Hematopoietic multipotent progenitor cell treated with erythropoietin and hydrocortisone succinate and interleukin-3 and kit ligand, for 8 days (in vitro differentiated cells): ENCODE data around the gene SYT7.
"Not testable (repeated sequence)": the region's sequence is repeated elsewhere in the genome, so short reads cannot be mapped to it uniquely, and the experiment has no call there.

Experiments
- DNase-seq: peaks from one replicate; pipeline ENCODE4 v3.0.0-alpha.2; 2015

Gene SYT7

DNA sequence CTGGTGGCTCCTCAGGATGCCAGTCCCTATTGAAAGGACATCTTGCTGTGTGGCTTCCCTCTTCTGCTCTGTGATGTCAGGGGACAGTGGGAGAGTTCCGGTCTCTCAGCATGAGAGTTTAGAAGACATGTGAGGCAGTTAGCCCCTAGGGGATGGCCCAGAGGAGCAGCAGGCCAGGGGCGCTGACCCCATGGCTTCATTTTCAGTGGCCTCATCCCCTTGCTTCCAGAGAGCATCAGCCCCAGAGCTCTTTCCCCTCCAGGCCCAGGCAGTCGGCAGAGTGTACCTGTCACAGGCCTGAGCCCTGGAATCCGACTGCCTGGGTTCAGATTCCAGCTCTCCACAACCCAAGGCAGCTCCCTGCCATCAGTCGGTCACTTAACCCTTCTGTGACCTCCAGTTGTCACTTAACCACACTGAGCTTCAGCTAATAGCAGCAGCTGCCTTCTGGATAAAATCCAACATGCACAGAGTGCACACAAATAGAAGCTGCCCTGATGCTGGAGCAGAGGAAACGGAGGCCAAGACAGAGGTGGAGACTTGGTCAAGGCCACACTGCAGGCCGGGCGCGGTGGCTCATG is 86.4 kb downstream of the SYT7 start:
- no peak for DNase-seq

DNA sequence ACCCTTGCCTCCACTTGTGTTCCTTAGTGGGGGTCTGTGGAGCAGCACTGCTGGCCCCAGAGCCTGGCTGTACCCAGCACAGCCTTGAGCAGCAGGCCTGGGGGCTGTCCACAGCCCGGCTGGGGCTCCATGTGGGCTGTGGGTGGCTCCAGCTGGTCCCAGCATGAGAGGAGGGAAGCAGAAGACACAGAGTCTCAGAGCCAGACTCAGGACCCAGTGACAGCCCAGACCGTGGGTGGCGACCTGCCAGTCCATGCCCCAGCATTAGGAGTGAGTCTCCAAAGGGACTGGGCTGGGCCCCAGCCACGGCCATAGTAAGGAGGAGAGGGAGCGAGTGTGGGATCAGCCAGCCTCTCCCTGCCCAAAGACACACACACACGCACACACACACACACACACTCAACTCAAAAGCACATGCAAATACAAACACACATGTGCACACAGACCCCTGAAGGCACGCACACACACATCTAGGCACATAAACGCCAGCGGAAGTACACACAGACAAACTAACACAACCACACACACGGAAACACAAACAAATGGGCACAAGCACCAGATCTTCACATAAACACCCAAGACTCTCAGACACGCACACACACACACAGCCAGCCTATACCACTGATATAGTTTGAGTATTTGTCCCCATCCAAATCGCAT is 89.0 kb downstream of the SYT7 start:
- no peak for DNase-seq

DNA sequence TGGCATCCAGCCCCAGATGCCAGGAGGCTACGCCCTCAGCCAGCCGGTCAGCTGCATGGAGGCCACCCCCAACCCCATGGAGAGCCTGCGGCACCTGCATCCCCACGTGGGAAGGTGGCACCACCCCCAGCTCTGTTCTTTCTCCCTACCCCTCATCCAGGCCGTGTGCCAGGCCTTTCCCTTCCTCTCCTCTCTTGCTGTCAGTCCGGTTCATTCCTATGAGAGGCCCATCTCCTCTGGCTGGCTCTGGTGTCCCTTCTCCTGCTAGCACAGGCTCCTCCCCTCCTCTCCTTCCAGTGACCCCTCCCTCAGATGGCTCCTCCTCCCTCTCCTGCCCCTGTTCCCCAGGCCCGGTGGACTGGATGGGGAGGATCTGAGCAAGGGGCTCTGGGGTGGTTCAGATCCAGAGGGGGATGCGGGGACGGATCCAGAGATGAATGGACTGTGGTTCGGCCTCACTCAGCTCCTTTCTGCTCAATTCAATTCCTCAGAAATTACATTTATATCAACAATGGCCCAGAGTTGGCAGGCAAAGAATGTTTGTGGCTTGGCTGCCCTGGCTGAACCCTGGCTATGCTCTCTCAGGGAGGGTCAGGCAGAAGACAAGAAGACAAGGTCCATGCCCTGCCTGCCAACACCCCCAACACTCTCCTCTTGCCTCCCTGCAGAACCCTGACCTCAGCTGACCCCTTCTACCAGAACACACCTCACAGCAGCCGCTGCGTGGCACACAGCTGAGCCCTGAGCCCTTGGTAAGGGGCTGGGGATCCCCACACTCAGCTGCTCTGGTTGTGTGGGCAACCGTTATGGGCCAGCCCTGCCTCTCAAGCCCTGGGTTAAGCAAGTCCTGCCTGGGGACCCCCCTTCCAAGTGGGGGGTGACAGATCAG is 90.8 kb downstream of the SYT7 start:
- DNase-seq: no peak

DNA sequence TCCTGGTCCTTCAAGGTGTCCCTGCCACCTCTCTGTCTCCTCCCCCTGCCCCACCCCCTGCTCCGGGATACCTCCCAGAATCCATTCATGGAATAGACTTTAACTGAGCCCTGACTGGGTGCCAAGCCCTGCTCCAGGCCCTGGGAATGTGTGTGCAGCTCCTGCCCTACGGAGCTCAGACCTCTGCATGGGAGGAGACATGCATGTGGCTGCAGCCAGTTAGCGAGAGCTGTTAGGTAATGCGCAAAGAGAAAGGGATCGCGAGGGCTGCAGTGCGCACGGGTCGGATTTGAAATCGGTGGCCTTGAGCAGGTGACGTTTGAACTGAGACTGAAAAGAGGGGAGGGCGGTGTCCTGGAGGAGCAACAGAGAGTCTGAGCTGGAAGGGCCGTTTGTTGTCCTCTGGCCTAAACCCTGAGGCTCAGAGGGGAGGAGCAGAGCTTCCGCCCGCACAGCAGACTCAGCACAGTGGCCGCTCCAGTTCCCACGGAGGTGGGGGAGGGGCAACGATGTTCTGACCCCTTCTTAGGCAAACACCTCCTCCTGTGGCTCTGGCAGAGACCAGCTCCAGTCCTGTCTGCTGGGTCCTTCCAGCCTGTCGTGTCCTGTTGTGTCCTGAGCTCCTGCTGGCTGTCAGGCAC is 92.1 kb downstream of the SYT7 start:
- DNase-seq: no peak

DNA sequence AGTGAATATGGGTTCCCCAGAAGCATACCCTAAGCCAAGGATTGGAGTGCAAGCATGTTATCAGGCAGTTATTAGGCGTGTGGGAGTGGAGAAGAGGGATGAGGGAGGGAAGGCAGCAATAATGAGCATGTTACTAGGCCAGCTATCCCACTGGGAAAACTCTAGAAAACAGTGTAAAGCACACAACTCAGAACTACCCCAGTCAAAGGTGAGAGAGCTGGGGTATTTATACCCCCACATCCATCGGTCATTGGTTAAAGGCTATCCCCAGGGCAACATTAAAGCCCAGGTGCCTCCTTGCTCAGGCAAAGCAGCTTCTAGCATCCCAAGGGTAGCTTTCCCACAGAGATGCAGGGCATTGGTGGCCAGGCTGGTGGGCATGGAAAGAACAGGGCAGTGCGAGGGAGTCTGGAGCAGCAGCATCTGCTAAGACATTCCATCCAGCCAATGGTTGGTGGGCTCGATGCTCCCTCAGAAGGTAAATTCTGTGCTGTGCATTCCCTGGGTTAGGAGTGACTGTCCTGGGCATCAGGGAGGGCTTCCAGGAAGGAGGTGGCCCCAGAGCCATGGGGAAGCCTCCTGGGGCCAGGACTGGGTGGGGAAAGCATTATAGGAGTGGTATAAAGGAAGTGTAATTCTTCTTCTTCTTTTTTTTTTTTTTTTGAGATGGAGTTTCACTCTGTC is 93.4 kb downstream of the SYT7 start:
- DNase-seq: no peak

DNA sequence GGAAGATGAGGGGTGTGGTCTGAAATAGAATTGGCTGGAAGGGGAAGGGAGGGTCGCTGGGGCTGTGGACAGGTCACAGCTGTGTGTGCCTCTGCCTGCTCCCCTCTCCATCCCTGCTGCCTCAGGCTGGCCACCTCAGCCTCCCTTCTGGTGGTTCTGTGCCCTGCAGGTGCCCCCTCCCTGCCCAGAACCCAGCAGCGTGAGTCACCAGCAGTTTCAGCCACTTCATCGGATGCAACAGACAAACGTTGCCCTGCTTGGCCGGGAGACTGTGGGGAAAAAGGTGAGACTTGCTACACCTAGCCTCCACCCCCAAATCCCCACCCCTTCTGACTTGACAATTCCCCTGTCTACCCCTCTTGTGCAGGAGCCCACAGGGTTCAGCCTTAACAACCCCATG is 94.1 kb downstream of the SYT7 start:
- no peak for DNase-seq

DNA sequence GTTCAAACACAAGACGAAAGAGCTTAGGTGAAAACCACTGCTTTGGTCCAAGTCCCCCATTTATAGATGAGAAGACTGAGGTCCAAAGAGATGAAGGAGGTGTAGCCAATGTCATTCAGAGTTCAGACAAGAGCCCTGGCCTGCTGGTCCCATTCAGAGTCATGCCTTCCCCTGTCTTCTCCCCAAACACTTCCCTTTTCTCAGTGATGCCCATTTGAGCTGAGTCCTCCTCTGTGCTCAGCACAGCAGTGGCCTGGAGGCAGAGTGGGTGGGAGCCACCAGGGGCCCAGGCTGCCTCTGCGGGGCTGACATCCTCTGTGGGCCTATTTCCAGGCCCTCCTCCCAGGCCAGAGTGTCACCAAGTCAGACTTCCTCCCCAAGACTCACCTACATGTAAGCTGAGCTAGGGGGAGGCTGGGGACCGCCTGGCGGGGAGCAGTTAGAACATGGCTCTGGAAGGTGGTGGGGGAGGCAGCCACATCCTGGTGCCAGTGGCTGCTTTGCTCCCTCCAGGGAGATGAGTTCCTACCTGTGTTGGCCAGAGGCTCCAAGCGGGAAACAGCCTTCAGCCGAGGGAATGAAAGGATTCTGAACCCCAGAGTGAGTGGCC is 94.8 kb downstream of the SYT7 start:
- DNase-seq: no peak

DNA sequence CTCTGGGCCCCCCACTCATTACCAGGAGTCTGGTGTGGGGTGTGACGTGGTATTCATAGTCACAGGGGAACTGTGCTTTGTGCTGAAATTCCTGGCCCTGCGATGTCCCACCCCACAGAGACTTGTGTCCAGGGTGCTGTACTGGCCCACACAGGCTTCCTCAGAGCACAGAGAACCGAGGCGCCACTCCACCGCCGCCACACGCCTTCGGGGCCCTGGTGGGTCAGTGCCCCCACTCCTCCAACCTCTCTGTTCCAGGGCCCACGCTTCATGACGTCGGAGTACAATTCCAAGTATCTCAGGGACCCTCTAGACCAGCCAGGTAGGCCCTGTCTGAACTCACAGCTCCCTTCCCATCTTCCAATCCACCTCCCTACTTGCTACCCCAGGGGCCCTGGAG is 95.8 kb downstream of the SYT7 start:
- no peak for DNase-seq

DNA sequence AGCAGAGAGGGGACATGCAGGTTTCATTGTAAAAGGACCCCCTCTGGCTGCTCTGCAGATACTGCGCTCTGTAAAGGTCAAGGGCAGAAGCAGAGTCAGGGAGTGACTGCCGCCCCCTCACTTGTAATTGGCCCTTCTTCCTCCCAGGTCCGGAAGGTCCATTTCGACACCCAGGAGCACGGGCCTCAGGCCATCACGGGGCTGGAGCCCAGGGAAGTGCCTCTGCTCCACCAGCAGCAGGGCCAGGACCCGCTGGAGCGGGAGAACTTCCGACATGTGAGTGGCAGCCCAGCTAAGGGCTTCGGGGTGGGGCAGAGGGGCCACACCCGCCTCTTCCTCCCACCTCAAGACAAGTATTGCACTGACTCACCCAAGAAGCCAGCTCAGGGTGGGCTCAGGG is 96.3 kb downstream of the SYT7 start:
- DNase-seq: no peak

DNA sequence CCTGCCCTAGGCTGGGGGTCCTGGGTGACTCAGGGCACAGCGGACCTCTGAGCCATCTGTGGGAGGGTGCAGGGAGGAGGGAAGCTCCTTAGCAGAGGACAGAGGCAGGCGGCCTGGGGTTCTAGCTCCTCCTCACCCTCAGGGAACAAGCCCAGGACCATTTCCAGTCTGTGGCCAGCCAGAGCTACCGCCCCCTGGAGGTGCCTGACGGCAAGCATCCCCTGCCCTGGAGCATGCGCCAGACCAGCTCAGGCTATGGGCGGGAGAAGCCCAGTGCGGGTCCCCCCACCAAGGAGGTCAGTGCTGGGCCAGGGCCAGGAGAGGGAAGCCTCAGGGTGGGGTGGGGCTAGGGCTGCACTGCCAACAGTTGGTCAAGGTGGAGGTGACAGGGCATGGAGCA is 98.4 kb downstream of the SYT7 start:
- DNase-seq: peak; percentile 26

DNA sequence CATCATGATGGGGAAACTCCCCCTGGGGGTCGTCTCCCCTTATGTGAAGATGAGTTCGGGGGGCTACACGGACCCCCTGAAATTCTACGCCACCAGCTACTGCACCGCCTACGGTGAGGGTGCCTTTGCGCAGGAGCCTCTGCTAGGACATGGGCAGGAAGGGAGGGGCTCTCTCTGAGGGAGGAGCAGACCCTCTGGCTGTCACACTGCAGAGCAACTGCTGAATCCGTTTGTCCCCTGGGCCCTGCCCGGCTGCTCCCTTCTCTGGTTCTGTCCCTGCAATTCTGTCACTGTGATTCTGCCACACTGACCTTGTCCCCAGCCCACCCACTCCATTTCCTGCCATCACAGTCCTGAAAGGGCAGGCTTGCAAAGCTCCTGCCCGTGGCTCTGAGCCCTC is 99.1 kb downstream of the SYT7 start:
- DNase-seq: no peak

DNA sequence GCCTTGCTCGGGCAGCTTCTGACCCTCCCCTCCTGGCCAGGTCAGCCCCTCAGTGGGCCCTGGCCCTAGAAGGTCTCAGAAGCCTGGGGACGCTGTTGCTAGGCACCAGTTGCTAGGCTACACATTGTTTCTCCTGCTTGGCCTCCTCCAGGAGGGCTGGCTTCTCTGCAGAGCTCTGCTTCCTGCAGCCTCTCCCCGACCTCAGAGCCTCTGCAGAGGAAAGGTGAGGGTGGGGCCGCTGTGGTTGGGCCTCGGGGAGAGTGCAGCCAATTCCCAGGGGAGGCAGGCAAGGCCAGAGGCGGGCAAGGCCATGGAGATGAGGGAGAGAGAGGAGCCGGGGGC is 99.9 kb downstream of the SYT7 start:
- DNase-seq: no peak

DNA sequence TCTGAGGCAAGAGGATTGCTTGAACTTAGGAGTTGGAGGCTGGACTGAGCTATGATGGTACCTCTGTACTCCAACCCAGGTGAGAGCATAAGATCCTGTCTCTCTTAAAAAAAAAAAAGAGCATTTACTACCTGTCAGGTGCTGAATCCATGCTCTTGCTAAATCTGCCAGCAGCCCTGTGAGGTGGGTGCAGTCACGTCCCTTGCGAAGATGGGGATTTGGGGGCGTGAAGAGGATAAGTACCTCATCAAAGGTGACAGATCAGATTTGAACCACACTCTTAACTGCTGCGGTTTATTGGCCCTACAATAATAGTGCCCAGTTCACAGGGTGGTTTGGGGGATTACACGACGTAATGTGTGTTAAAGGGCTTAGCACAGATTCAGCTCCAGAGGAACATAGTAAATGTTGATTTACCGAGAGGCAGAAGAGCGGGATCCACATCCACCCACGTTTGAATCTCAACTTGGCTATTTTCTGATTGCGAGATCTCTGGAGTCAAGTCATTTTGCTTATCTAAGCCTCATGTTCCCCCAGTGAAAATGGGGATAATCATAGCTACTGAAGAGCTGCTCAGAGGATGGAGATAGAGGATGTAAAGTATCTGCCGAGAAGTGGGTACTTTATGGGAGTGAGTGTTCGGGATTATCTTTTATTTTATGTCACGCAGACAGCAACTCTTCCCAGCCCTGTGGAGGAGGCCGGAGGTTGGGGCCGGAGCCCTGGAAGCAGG is 100.4 kb downstream of the SYT7 start:
- DNase-seq: no peak

DNA sequence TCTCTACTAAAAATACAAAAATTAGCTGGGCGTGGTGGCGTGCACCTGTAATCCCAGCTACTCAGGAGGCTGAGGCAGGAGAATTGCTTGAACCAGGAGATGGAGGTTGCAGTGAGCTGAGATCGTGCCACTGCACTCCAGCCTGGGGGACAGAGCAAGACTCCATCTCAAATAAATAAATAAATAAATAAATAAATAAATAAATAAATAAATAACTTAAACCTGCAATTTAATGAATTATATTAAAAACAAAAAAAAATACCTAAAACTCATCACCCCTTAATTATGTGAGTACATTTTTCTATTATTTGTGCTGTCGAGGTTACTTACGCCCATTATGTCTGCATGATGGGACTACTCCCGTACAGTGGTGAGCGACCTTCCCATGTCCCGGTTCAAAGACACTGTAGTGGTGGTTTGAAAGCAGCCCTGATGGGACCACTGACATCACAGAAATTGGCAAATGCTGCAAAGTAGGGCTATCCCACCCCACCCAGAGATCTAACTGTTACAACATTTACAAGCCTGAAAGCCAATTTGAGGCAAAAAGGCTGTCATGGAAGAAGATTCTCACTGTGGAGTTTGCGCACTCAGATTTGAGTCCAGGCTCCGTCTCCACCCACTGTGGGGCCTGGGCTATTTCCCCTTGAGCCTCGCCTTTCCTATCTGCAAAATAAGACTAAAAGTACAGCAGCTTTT is 101.4 kb downstream of the SYT7 start:
- DNase-seq: not testable (repeated sequence)

DNA sequence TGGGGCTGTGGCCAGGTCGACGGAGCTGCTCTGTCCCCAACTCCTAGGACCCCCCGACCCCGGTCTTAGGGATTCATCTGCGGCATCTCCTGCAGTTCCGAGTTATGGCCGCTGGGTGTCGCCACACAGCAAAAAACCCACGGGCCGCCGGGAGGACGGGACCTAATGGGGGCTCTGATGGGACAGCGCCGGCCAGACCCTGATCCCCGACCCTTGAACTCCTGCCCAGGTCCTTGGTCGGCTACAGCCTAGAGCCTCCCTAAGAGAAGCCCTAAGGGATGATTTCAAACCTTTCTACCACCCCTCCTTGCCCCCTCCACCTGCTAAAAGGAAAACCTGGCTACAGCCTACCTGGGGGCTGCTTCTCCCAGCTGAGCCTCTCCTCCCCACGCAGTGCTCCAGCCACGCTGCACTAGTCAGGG is 103.1 kb downstream of the SYT7 start:
- DNase-seq: peak; percentile 32

DNA sequence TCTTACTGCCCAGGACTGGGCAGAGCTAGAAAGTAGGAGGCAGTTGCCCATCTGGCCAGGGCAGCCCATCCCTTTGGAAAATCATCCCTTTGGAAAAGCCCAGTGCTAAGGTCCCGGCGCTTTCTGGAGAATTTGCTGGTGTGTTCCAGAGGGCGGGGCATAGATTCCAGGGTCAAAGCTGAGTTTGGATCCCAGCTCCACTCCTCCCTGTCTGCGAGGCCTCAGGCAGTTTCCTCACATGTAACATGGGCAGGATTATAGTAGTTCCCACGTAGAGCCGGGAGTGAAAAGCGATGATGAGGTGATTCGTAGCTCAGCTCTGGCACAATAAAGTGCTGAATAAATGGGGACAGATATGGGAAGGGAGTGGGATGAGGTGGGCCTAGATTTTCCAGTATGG is 103.8 kb downstream of the SYT7 start:
- DNase-seq: no peak

DNA sequence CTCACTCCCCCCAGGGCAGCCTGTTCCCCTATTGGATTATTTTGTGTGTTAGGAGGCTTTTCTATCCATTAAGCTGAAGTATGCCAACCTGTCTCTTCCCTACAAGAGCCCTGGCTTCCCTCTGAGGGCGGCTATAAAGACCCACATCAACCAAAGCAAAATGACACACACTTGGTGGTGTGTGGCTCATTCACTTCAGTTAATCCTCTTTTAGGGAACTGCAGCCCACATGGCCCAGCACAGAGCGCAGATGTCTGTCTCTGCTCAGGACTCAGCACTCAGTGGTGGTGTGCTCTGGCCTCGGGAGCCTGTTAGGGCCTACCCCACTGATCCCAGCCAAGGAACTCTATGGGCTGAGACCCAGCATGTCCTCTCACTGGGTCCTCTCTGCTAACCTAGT is 104.5 kb downstream of the SYT7 start:
- DNase-seq: no peak

DNA sequence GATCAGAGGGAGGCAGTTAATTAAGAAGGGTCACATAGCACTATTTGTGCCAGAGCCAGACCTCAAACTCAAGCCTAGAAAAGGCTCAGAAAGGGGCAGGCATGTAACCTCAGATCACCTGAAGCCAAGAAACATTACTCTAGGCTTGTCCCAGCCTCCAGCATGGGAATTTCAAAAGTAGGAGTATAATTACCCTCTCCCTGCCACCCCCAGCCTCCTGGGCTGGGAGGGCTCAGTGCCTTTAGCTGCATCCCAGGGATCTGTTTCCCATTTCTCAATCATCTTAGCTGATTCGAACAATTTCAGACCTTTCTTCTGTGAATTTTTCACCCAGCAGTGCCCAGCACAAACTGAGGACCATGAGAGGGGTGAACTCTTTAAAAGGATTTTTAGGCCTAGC is 105.4 kb downstream of the SYT7 start:
- no peak for DNase-seq

DNA sequence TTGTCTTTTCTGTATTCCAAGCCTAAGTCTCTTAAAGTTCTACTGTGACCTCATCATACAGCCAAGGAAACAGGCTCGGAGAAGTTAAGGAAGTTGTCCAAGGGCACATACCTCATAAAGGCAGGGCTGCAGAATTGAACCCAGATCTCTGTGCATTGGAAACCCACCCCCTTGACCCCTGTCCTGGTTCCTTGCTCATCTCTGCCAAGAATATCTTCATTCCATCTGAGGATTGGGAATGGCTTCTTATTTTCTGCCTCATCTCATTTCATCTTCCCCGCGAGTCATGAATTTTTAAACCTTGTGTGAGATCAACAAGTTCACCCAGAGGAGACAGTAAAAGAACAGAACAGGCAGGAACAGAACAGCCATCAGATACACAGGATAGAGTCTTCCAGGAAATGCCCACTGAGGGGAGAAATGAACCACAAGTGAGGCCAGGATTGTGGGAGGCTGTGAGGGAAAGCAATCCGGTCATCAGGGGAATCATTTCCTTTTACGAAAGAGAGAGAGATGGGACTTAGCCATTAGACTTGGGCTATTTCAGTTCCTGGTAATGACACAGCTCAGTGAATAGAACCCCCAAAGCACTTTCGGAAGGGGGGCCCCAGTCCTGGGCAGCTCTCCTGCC is 106.7 kb downstream of the SYT7 start:
- no peak for DNase-seq

DNA sequence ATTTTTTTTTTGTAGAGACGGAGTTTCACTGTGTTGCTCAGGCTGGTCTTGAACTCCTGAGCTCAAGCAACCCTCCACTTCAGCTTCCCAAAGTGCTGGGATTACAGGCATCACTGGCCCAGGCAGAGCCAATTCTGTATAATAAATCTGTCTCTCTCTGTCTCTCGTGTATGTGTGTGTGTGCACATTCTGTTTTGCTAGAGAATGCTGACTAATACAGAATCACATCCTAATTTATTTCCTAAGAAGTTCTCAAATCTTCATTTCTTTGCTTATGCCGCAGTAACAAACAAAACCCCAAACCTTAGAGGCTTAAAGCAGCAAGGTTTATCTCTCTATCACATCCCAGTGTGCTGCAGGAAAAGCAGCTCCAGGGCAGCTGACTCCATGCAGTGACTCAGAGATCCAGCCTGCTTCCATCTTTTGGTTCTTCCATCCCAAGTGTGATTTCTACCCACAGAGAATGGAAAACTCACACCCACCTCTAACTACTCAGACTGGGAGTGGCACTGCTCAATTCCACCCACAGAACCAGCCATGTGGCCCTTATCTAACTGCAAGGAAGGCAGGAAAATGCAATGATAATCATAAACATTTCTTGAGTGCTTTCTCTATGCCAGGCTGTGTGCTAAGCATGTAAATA is 107.4 kb downstream of the SYT7 start:
- peak; percentile 64 for DNase-seq
